ENCODE data around the gene SNAPC2. TPM values are rescaled to one million over a fixed set of nuclear protein-coding genes. Genes with fewer than 3 reads are reported as not detected.

SNAPC2 gene
- total RNA-seq, 1 experiment from 2014 or later = 23.2 TPM

DNA sequence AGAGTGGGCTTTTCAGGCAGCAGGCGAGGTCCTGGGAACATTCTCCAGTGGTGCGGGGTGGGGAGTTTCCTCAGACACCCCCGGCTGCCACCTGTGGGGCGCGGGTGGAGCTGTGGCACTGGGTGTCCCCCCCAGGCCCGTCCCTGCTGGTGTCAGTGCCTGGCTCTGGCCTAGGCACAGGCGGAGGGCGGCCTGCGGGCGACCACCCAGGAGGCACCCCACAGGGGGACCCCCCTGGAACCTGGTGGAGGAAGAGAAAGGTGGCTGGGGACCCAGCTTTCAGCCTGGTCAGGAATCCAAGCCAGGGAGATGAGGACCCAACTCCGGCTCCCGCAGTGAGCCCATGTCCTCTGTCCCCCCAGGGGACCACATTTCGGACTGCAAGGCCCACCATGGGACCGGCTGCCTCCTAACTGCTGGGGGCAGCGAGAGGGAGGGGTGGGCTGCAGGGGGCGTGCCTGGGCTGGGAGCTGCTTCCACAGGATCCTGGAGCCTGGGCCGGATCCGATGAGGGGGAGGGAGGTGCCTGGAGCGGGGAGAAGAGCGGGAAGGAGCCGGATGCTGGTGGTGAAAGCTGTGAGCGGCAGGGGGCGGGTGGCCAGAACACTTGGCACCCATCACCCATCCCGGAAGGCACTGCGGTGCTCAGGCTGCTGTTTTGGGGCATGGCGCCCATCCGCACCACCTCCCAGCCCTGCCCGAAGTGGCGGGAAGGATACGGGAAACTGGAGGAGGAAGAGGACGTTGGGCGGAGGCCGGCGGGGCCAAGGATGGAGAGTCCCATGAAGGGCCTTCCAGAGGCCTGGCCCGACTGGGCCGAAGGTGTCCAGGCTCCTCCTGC is 11.3 kb downstream of the SNAPC2 start:
- H3K4me3 Mint-ChIP-seq = no peak overlapping the region
- no peak overlapping the region for H3K27ac Mint-ChIP-seq
- H3K36me3 Mint-ChIP-seq = peaks cover 28% of the 10 kb centered on the region
- no peaks in the 10 kb centered on the region for H3K9me3 Mint-ChIP-seq
- TF ChIP-seq PRRX2 (CRISPR knock-in tag; IDR thresholded peaks at IDR 0.05) = no peak
- TF ChIP-seq RORB (CRISPR knock-in tag; IDR thresholded peaks at IDR 0.05) = no peak
- TF ChIP-seq, protein P1, sequence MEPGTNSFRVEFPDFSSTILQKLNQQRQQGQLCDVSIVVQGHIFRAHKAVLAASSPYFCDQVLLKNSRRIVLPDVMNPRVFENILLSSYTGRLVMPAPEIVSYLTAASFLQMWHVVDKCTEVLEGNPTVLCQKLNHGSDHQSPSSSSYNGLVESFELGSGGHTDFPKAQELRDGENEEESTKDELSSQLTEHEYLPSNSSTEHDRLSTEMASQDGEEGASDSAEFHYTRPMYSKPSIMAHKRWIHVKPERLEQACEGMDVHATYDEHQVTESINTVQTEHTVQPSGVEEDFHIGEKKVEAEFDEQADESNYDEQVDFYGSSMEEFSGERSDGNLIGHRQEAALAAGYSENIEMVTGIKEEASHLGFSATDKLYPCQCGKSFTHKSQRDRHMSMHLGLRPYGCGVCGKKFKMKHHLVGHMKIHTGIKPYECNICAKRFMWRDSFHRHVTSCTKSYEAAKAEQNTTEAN (CRISPR knock-in tag; IDR thresholded peaks at IDR 0.05) = no peak
- TF ChIP-seq, protein P2, sequence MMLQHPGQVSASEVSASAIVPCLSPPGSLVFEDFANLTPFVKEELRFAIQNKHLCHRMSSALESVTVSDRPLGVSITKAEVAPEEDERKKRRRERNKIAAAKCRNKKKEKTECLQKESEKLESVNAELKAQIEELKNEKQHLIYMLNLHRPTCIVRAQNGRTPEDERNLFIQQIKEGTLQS (CRISPR knock-in tag; conservative IDR thresholded peaks at IDR 0.05) = no peak
- TF ChIP-seq, protein P3, sequence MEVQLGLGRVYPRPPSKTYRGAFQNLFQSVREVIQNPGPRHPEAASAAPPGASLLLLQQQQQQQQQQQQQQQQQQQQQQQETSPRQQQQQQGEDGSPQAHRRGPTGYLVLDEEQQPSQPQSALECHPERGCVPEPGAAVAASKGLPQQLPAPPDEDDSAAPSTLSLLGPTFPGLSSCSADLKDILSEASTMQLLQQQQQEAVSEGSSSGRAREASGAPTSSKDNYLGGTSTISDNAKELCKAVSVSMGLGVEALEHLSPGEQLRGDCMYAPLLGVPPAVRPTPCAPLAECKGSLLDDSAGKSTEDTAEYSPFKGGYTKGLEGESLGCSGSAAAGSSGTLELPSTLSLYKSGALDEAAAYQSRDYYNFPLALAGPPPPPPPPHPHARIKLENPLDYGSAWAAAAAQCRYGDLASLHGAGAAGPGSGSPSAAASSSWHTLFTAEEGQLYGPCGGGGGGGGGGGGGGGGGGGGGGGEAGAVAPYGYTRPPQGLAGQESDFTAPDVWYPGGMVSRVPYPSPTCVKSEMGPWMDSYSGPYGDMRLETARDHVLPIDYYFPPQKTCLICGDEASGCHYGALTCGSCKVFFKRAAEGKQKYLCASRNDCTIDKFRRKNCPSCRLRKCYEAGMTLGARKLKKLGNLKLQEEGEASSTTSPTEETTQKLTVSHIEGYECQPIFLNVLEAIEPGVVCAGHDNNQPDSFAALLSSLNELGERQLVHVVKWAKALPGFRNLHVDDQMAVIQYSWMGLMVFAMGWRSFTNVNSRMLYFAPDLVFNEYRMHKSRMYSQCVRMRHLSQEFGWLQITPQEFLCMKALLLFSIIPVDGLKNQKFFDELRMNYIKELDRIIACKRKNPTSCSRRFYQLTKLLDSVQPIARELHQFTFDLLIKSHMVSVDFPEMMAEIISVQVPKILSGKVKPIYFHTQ (CRISPR knock-in tag; IDR thresholded peaks at IDR 0.05) = no peak
- TF ChIP-seq ESRRA (CRISPR knock-in tag; IDR thresholded peaks at IDR 0.05; ENCODE audit: borderline replicate concordance) = no peak
- TF ChIP-seq, protein P4, sequence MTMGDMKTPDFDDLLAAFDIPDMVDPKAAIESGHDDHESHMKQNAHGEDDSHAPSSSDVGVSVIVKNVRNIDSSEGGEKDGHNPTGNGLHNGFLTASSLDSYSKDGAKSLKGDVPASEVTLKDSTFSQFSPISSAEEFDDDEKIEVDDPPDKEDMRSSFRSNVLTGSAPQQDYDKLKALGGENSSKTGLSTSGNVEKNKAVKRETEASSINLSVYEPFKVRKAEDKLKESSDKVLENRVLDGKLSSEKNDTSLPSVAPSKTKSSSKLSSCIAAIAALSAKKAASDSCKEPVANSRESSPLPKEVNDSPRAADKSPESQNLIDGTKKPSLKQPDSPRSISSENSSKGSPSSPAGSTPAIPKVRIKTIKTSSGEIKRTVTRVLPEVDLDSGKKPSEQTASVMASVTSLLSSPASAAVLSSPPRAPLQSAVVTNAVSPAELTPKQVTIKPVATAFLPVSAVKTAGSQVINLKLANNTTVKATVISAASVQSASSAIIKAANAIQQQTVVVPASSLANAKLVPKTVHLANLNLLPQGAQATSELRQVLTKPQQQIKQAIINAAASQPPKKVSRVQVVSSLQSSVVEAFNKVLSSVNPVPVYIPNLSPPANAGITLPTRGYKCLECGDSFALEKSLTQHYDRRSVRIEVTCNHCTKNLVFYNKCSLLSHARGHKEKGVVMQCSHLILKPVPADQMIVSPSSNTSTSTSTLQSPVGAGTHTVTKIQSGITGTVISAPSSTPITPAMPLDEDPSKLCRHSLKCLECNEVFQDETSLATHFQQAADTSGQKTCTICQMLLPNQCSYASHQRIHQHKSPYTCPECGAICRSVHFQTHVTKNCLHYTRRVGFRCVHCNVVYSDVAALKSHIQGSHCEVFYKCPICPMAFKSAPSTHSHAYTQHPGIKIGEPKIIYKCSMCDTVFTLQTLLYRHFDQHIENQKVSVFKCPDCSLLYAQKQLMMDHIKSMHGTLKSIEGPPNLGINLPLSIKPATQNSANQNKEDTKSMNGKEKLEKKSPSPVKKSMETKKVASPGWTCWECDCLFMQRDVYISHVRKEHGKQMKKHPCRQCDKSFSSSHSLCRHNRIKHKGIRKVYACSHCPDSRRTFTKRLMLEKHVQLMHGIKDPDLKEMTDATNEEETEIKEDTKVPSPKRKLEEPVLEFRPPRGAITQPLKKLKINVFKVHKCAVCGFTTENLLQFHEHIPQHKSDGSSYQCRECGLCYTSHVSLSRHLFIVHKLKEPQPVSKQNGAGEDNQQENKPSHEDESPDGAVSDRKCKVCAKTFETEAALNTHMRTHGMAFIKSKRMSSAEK (CRISPR knock-in tag; IDR thresholded peaks at IDR 0.05; ENCODE audit: borderline replicate concordance) = no peak
- no peak for TF ChIP-seq KAT7 (CRISPR knock-in tag; IDR thresholded peaks at IDR 0.05; ENCODE audit: borderline replicate concordance)
- peaks cover 2% of the 10 kb centered on the region; the same call in 1 of the 2 replicates for H3K4me1 Mint-ChIP-seq
- POLR2A ChIA-PET = no interaction called here
- DNase-seq (ENCODE audit: low spot score) (no peak), ATAC-seq (no peak)
- CTCF ChIA-PET = interaction anchor here (0.6 to 2.5 kb wide), 5 partner anchors 11 to 322 kb away, joined by 3 to 43 read pairs (median 4); partner anchors contain the start of genes SNAPC2 and TIMM44
- no peaks in the 10 kb centered on the region for H3K27me3 Mint-ChIP-seq (ENCODE audit: low read depth)

DNA sequence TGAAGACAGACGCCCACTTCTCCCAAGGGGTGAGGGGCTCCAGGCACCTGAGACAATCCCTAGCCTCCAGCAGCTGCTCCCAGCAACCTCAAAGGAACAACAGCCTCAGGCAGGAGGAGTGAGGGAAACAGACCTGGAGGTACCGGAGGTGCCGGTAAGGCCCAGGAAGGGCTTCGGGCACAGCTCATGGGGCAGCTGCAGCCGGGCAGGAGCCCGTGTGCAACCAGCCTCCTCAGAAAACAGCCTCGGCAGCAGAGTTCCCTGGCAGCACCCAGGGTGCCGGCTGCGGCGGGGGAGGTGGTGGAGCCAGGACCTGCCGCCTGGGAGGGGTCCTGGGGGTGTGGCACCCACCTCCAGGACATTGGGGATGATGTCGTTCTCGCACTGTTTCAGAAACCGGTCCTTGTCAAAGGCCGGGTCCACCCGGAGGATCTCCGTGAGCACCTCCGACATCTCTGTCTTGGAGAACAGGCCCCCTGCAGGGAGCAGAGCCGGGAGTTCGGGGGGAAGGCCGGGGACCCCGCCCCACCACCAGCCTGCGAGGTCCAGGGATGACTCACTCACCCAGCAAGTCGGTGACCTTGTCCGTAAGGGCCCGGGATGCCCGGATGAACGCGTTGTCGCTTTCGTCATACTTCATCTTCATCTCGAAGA is 12.3 kb downstream of the SNAPC2 start:
- no peaks in the 10 kb centered on the region for H3K4me1 Mint-ChIP-seq
- DNase-seq (ENCODE audit: low spot score) = no peak
- H3K9me3 Mint-ChIP-seq = no peaks in the 10 kb centered on the region
- ChIA-PET POLR2A (no interaction called here), CTCF (interaction anchor here (1.2 to 1.6 kb wide), 3 partner anchors 12 to 74 kb away, joined by 3 to 4 read pairs (median 3); partner anchors contain the start of gene TIMM44)
- H3K27me3 Mint-ChIP-seq (ENCODE audit: low read depth) = no peaks in the 10 kb centered on the region
- no peak overlapping the region for H3K27ac Mint-ChIP-seq
- H3K4me3 Mint-ChIP-seq = no peak overlapping the region
- no peak for ATAC-seq
- no peak for TF ChIP-seq SOX15 (CRISPR knock-in tag; IDR thresholded peaks at IDR 0.05)
- TF ChIP-seq NFYB (CRISPR knock-in tag; conservative IDR thresholded peaks at IDR 0.05; ENCODE audit: low read depth) = no peak
- TF ChIP-seq SP1 (CRISPR knock-in tag; conservative IDR thresholded peaks at IDR 0.05) = no peak
- no peak for TF ChIP-seq TEAD4 (CRISPR knock-in tag; IDR thresholded peaks at IDR 0.05)
- no peak for TF ChIP-seq CBFB (CRISPR knock-in tag; IDR thresholded peaks at IDR 0.05; ENCODE audit: low read depth)
- TF ChIP-seq NFATC4 (CRISPR knock-in tag; IDR thresholded peaks at IDR 0.05) = no peak
- TF ChIP-seq ZNF232 (CRISPR knock-in tag; IDR thresholded peaks at IDR 0.05) = no peak
- TF ChIP-seq ATF1 (CRISPR knock-in tag; IDR thresholded peaks at IDR 0.05) = no peak
- no peak for TF ChIP-seq SMAD3 (CRISPR knock-in tag; IDR thresholded peaks at IDR 0.05; ENCODE audit: borderline replicate concordance)
- TF ChIP-seq ZNF416 (CRISPR knock-in tag; IDR thresholded peaks at IDR 0.05) = no peak
- no peak for TF ChIP-seq FOXJ3 (CRISPR knock-in tag; IDR thresholded peaks at IDR 0.05; ENCODE audit: borderline replicate concordance)
- TF ChIP-seq, protein P2 (CRISPR knock-in tag; conservative IDR thresholded peaks at IDR 0.05) = no peak
- peaks cover 34% of the 10 kb centered on the region for H3K36me3 Mint-ChIP-seq

All from WTC11 (cell line).